ENCODE data around the gene PIGU. TPM values are rescaled to one million over a fixed set of nuclear protein-coding genes. Genes with fewer than 3 reads are reported as not detected.

Gene PIGU
- total RNA-seq, 4 donors from 2014 or later: 9.5 to 17.5 (median 12.5) TPM

- Histone ChIP-seq H3K4me3 (no peak overlapping the region), H3K4me1 (no peaks in the 10 kb centered on the region), H3K9me3 (no peaks in the 10 kb centered on the region), H3K27ac (no peak overlapping the region), H3K36me3 (no peaks in the 10 kb centered on the region), H3K27me3 (no peaks in the 10 kb centered on the region)
- no peak for DNase-seq
- TF ChIP-seq POLR2A (IDR thresholded peaks at IDR 0.05): no peak
- TF ChIP-seq CTCF (IDR thresholded peaks at IDR 0.05): no peak
- intact Hi-C loops (cut with DNase I; ENCODE audit: low total_unique reads): no loop called here
These were observed 102.0 kb downstream of the PIGU start for GRCh38 chr20:34574861-34575260.

- no peaks in the 10 kb centered on the region for H3K36me3 ChIP-seq
- DNase-seq: no peak
- H3K9me3 ChIP-seq: no peaks in the 10 kb centered on the region
- H3K27me3 ChIP-seq: no peaks in the 10 kb centered on the region
- intact Hi-C loops (cut with DNase I; ENCODE audit: low total_unique reads): no loop called here
- TF ChIP-seq POLR2A (IDR thresholded peaks at IDR 0.05) (no peak), CTCF (IDR thresholded peaks at IDR 0.05) (no peak)
- no peak overlapping the region for H3K27ac ChIP-seq
- no peaks in the 10 kb centered on the region for H3K4me1 ChIP-seq
- H3K4me3 ChIP-seq: no peak overlapping the region
These were observed 102.5 kb downstream of the PIGU start for GRCh38 chr20:34574426-34574825.

- TF ChIP-seq CTCF (IDR thresholded peaks at IDR 0.05) (no peak), POLR2A (IDR thresholded peaks at IDR 0.05) (no peak)
- no peak overlapping the region for H3K27ac ChIP-seq
- no peak overlapping the region for H3K4me3 ChIP-seq
- no peaks in the 10 kb centered on the region for H3K9me3 ChIP-seq
- DNase-seq: no peak
- no peaks in the 10 kb centered on the region for H3K36me3 ChIP-seq
- intact Hi-C loops (cut with DNase I; ENCODE audit: low total_unique reads): no loop called here
- no peaks in the 10 kb centered on the region for H3K27me3 ChIP-seq
- H3K4me1 ChIP-seq: no peaks in the 10 kb centered on the region
These were observed 103.2 kb downstream of the PIGU start for GRCh38 chr20:34573541-34574300.

- H3K27ac ChIP-seq: no peak overlapping the region
- no peak for DNase-seq
- TF ChIP-seq POLR2A (IDR thresholded peaks at IDR 0.05): no peak
- no peak for TF ChIP-seq CTCF (IDR thresholded peaks at IDR 0.05)
- H3K9me3 ChIP-seq: no peaks in the 10 kb centered on the region
- no peaks in the 10 kb centered on the region for H3K27me3 ChIP-seq
- no peaks in the 10 kb centered on the region for H3K36me3 ChIP-seq
- H3K4me3 ChIP-seq: no peak overlapping the region
- intact Hi-C loops (cut with DNase I; ENCODE audit: low total_unique reads): no loop called here
- H3K4me1 ChIP-seq: no peaks in the 10 kb centered on the region
These were observed 105.1 kb downstream of the PIGU start for GRCh38 chr20:34571753-34572152.

- no peaks in the 10 kb centered on the region for H3K36me3 ChIP-seq
- intact Hi-C loops (cut with DNase I; ENCODE audit: low total_unique reads): no loop called here
- H3K4me3 ChIP-seq: no peak overlapping the region
- no peaks in the 10 kb centered on the region for H3K4me1 ChIP-seq
- TF ChIP-seq CTCF (IDR thresholded peaks at IDR 0.05) (no peak), POLR2A (IDR thresholded peaks at IDR 0.05) (no peak)
- no peaks in the 10 kb centered on the region for H3K27me3 ChIP-seq
- H3K9me3 ChIP-seq: no peaks in the 10 kb centered on the region
- DNase-seq: no peak
- no peak overlapping the region for H3K27ac ChIP-seq
These were observed 106.0 kb downstream of the PIGU start for GRCh38 chr20:34570859-34571306.
